Suppressor macrophage (primary cell): ENCODE results near the gene ADAMTS19.

Experiments
- DNase-seq, 4 experiments: peaks; one replicate each; pipeline ENCODE4 v3.0.0-alpha.2; 2020 to 2022

The ADAMTS19 gene

GRCh38 chr5:129770024-129770820 lies 310.1 kb downstream of the ADAMTS19 start:
- no peak for DNase-seq

DNA sequence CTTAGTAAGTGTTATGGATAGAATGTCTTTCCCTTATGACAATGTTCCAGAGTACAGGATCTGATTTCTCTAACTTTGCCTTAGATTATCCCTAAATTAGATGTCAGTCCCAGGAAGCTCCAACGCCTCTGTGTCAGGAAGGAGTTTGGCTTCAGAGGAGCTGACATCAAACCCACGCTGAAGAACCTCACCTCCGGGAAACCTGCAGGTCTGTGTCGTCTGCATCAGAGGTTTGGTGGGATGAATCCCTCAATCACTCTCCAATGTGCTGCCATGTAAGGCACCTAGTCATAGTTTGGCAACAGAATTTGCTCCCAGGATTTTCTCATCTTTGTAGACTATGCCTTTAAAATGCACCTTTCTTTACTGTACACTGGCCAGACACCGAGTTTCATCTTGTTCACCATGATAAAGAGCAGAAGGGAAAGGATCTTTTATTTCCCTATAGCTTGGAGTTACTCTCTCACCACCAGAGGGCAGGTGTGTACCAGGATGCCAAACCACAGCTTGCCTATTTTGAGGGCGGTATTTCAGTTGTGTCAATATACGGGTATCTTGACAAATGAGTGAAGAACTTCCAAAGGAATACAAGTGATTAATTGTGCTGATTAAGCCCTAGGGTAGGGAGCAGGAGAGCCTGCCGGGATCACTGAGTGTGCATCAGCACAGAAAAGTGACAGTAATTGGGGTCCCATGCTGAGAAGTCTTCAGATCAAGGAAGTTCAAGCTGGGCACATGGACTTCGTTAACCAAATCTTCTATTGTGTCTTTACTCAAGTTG lies 311.1 kb downstream of the ADAMTS19 start:
- DNase-seq: peak; percentile 58 to 68 (median 61)

- no peak for DNase-seq
Measured at GRCh38 chr5:129773376-129773775, 313.3 kb downstream of the ADAMTS19 start.

- no peak for DNase-seq
Measured at GRCh38 chr5:129781594-129781993, 321.5 kb downstream of the ADAMTS19 start.
